ENCODE measurements around the gene TEX13A. TPM values are rescaled to one million over a fixed set of nuclear protein-coding genes. Genes with fewer than 3 reads are reported as not detected.

Gene TEX13A
- total and polyA plus RNA-seq, 9 of the 15 experiments (the other 6 are each of a cell fraction or from before 2014, with no cell fraction given), result 0.23 TPM; not detected in 8

DNA sequence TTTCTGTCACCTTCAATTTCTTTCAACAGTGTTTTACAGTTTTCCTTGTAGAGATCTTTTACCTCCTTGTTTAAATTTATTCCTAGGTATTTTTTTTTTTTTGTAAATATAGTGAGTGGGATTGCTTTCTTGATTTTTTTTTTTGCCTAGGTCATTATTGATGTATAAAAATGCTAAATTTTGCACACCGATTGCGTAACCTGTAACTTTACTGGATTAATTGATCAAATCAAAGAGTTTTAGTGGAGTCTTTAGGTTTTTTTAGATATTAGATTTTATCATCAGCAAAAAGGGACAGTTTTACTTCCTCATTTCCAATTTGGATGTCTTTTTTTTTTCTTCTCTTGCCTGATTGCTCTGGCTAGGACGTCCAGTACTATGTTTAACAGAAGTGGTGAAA lies 40.9 kb downstream of the TEX13A start:
- Histone ChIP-seq H3K9ac (ENCODE audit: insufficient read depth in 1 of 2, low read depth in 2 of 2, low read length in 2 of 2) (no peak overlapping the region), H4K20me1 (replicated peaks; ENCODE audit: control insufficient read depth, insufficient read depth, low read length) (no peaks in the 10 kb centered on the region), H3K4me2 (ENCODE audit: insufficient read depth, low read length) (no peak overlapping the region), H3K27ac (ENCODE audit: extremely low read depth, low read depth, low read length) (no peak overlapping the region), H2AFZ (ENCODE audit: low read depth, low read length) (no peak overlapping the region), H3K4me1 (replicated peaks in 1 of 2; ENCODE audit: control insufficient read depth in 2 of 2, insufficient read depth in 2 of 2, low read length in 2 of 2) (no peaks in the 10 kb centered on the region), H3K9me1 (ENCODE audit: control insufficient read depth, insufficient read depth, low read length) (no peaks in the 10 kb centered on the region), H3K4me3 (no peak overlapping the region), H3K79me2 (ENCODE audit: control insufficient read depth, insufficient read depth, low read length) (no peaks in the 10 kb centered on the region), H3K9me3 (replicated peaks; ENCODE audit: control insufficient read depth, insufficient read depth, low read depth, low read length) (no peaks in the 10 kb centered on the region), H3K27me3 (ENCODE audit: control insufficient read depth in 2 of 2, insufficient read depth in 2 of 2, low read length in 2 of 2) (no peaks in the 10 kb centered on the region), H3K36me3 (ENCODE audit: control insufficient read depth, insufficient read depth, low read length) (no peaks in the 10 kb centered on the region)
- ChIA-PET POLR2A (no interaction called here), CTCF (ENCODE audit: low intra/inter-chr PET ratio) (no interaction called here)
- BruUV-seq (replicated peaks), result no TSS peak
- in situ Hi-C loops (cut with MboI) (no loop called here), intact Hi-C loops (cut with micrococcal nuclease) (loop anchor here (1.0 kb wide), 1 partner anchor 19 kb away; no protein-coding TSS in a partner anchor)
- TF ChIP-seq BHLHE40 (IDR thresholded peaks at IDR 0.05; ENCODE audit: low read length) (no peak), ZNF584 (CRISPR knock-in tag; IDR thresholded peaks at IDR 0.05; ENCODE audit: low read depth) (no peak), CEBPG (CRISPR knock-in tag; IDR thresholded peaks at IDR 0.05) (no peak), CEBPG (tag; conservative IDR thresholded peaks at IDR 0.05 in 1 of 2, IDR thresholded peaks at IDR 0.05 in 1 of 2) (peak in 1 of 2 experiments; percentile 53; a peak in 1 of 4 replicates), TAF7 (tag; IDR thresholded peaks at IDR 0.05) (no peak), CLOCK (CRISPR knock-in tag; IDR thresholded peaks at IDR 0.05; ENCODE audit: borderline replicate concordance) (no peak)
- TF ChIP-seq, protein P1, sequence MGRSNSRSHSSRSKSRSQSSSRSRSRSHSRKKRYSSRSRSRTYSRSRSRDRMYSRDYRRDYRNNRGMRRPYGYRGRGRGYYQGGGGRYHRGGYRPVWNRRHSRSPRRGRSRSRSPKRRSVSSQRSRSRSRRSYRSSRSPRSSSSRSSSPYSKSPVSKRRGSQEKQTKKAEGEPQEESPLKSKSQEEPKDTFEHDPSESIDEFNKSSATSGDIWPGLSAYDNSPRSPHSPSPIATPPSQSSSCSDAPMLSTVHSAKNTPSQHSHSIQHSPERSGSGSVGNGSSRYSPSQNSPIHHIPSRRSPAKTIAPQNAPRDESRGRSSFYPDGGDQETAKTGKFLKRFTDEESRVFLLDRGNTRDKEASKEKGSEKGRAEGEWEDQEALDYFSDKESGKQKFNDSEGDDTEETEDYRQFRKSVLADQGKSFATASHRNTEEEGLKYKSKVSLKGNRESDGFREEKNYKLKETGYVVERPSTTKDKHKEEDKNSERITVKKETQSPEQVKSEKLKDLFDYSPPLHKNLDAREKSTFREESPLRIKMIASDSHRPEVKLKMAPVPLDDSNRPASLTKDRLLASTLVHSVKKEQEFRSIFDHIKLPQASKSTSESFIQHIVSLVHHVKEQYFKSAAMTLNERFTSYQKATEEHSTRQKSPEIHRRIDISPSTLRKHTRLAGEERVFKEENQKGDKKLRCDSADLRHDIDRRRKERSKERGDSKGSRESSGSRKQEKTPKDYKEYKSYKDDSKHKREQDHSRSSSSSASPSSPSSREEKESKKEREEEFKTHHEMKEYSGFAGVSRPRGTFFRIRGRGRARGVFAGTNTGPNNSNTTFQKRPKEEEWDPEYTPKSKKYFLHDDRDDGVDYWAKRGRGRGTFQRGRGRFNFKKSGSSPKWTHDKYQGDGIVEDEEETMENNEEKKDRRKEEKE (IDR thresholded peaks at IDR 0.05; ENCODE audit: borderline replicate concordance in 1 of 2, control insufficient read depth in 1 of 2, low read depth in 2 of 2, low read length in 1 of 2), result no peak
- DNase-seq (ENCODE audit: extremely low read depth in 1 of 4, low spot score in 3 of 4) (no peak), ATAC-seq (no peak), FAIRE-seq (no peak)
- WGBS (ENCODE audit: insufficient coverage, low coverage, missing lambda C conversion rate), result 7% methylated on average over 2 of the region's 3 CpGs

All from K562 (cell line).